A673 (cell line): ENCODE measurements around the gene ATG7. TPM values are rescaled to one million over a fixed set of nuclear protein-coding genes. Genes with fewer than 3 reads are reported as not detected.
"Not testable (repeated sequence)": the region's sequence is repeated elsewhere in the genome, so short reads cannot be mapped to it uniquely, and the experiment has no call there.

Source experiments
- BruUV-seq: library from RNA; stranded (reverse); fragments of 400-500 nt; replicated peaks from 2 replicates; lab custom pipeline; 2021; lab: Mats Ljungman, UMichigan
- CTCF ChIA-PET: fragments of 300-600 bp; sonication (Branson Sonifier 250); formaldehyde crosslinking; loops from one replicate; lab custom pipeline; 2022; ENCODE audit warnings: antibody characterized with exemption; lab: Charles Lee
- POLR2A ChIA-PET: fragments of 300-600 bp; sonication (Branson Sonifier 250); formaldehyde crosslinking; loops from one replicate; lab custom pipeline; 2022; ENCODE audit warnings: antibody characterized with exemption; ENCODE audit not compliant: low non-redundant PET; lab: Charles Lee
- DNase-seq: peaks from one replicate; pipeline ENCODE4 v3.0.0-alpha.2; 2015; ENCODE audit warnings: low spot score
- H3K27ac ChIP-seq: fragments of 200-600 bp; sonication (generic); 2 replicates; pipeline ENCODE4 v1.5.1; 2016; ENCODE audit warnings: mixed run types, low read depth, mild to moderate bottlenecking, mixed read lengths, antibody characterized with exemption, low read length; ENCODE audit not compliant: poor library complexity, severe bottlenecking
- H3K27me3 ChIP-seq: fragments of 200-600 bp; sonication (generic); replicated peaks from 2 replicates; pipeline ENCODE4 v1.6.1; 2017; ENCODE audit warnings: mixed run types, low read depth, mild to moderate bottlenecking, mixed read lengths, antibody characterized with exemption, low read length; ENCODE audit not compliant: insufficient read depth, poor library complexity
- H3K36me3 ChIP-seq: fragments of 200-600 bp; sonication (generic); 2 replicates; pipeline ENCODE4 v1.6.1; 2016; ENCODE audit warnings: mixed run types, mild to moderate bottlenecking, mixed read lengths, antibody characterized with exemption, low read length; ENCODE audit not compliant: insufficient read depth, poor library complexity, severe bottlenecking
- H3K4me1 ChIP-seq: fragments of 200-600 bp; sonication (generic); 2 replicates; pipeline ENCODE4 v1.6.1; 2017; ENCODE audit warnings: mixed run types, mild to moderate bottlenecking, mixed read lengths, antibody characterized with exemption, low read length; ENCODE audit not compliant: insufficient read depth, poor library complexity, severe bottlenecking
- H3K4me3 ChIP-seq: fragments of 200-600 bp; sonication (generic); 2 replicates; pipeline ENCODE4 v1.5.1; 2016; ENCODE audit warnings: low read depth, mixed run types, mild to moderate bottlenecking, mixed read lengths, low read length; ENCODE audit not compliant: poor library complexity, severe bottlenecking
- H3K9me3 ChIP-seq: fragments of 200-600 bp; sonication (generic); 2 replicates; pipeline ENCODE4 v1.6.1; 2016; ENCODE audit warnings: mixed run types, low read depth, mild to moderate bottlenecking, mixed read lengths, antibody characterized with exemption, low read length; ENCODE audit not compliant: poor library complexity, severe bottlenecking
- CTCF ChIP-seq: fragments of 300-800, 200-600 bp; sonication (generic); conservative IDR thresholded peaks from 2 replicates; pipeline ENCODE4 v1.5.1; 2017; ENCODE audit warnings: low read depth, mild to moderate bottlenecking, antibody characterized with exemption, low read length, moderate library complexity, mixed read lengths
- EZH2 ChIP-seq: fragments of 200-600 bp; sonication (generic); IDR thresholded peaks from 2 replicates; pipeline ENCODE4 v1.6.1; 2017; ENCODE audit warnings: borderline replicate concordance, low read depth, mild to moderate bottlenecking, mixed read lengths, antibody characterized with exemption, low read length; ENCODE audit not compliant: poor library complexity, severe bottlenecking
- intact Hi-C: fragments of 100-400 bp; cut with micrococcal nuclease; formaldehyde crosslinking; loops from one replicate; pipeline ENCODE4 v1.10.0; 2022; ENCODE audit not compliant: unreplicated experiment
- total RNA-seq: library from RNA; stranded (reverse); gene quantifications from 2 replicates; pipeline ENCODE4 v1.2.3, GENCODE V29; 2021

ATG7 gene
- total RNA-seq, 1 experiment from 2014 or later, result 30.9 TPM

- POLR2A ChIA-PET, result no interaction called here
- H3K4me1 ChIP-seq, result peaks cover 30% of the 10 kb centered on the region
- no peaks in the 10 kb centered on the region for H3K9me3 ChIP-seq
- no peak overlapping the region for H3K4me3 ChIP-seq
- TF ChIP-seq EZH2 (no peak), CTCF (no peak)
- no peaks in the 10 kb centered on the region for H3K27me3 ChIP-seq
- H3K27ac ChIP-seq, result no peak overlapping the region
- H3K36me3 ChIP-seq, result no peaks in the 10 kb centered on the region
- BruUV-seq, result no TSS peak
- intact Hi-C loops, result no loop called here
- DNase-seq, result no peak
- CTCF ChIA-PET, result no interaction called here
Observed at GRCh38 chr3:11481556-11481955, 209.4 kb downstream of the ATG7 start.

- CTCF ChIA-PET, result no interaction called here
- Histone ChIP-seq H3K9me3 (no peaks in the 10 kb centered on the region), H3K4me3 (no peak overlapping the region), H3K4me1 (peaks cover 25% of the 10 kb centered on the region), H3K27me3 (no peaks in the 10 kb centered on the region), H3K27ac (no peak overlapping the region), H3K36me3 (no peaks in the 10 kb centered on the region)
- POLR2A ChIA-PET, result no interaction called here
- no peak for DNase-seq
- intact Hi-C loops, result no loop called here
- no TSS peak for BruUV-seq
- no peak for TF ChIP-seq CTCF
- TF ChIP-seq EZH2, result no peak
Observed at GRCh38 chr3:11482021-11482420, 209.8 kb downstream of the ATG7 start.

GRCh38 chr3:11488356-11488755, 216.2 kb downstream of the ATG7 start:
- DNase-seq, H3K27me3 ChIP-seq, POLR2A ChIA-PET, H3K36me3 ChIP-seq, intact Hi-C loops, H3K27ac ChIP-seq, H3K4me3 ChIP-seq, H3K9me3 ChIP-seq, CTCF ChIA-PET, H3K4me1 ChIP-seq, BruUV-seq: not testable (repeated sequence)
